ENCODE data around the gene LRIG1.

The LRIG1 gene

GRCh38 chr3:66335671-66336070, 165.2 kb downstream of the LRIG1 start:
- no peak for DNase-seq
